IMR-90 (cell line): ENCODE results near the gene SLC4A2. TPM values are rescaled to one million over a fixed set of nuclear protein-coding genes. Genes with fewer than 3 reads are reported as not detected.
A peak's percentile ranks its signal among the peaks of the same experiment; 100 is the strongest.

Source experiments
- ATAC-seq: fragments of 200-7000 bp; cut with Tn5 transposase; 2 replicates; pipeline ENCODE4 v1.9.1; 2020; ENCODE audit warnings: low read depth, mild to moderate bottlenecking, moderate library complexity
- BruUV-seq: library from RNA; stranded (reverse); fragments of 400-500 nt; replicated peaks from 2 replicates; lab custom pipeline; 2021; lab: Mats Ljungman, UMichigan
- CTCF ChIA-PET: fragments of 300-600 bp; formaldehyde crosslinking; extraction: SDS; loops from one replicate; lab custom pipeline; 2021; ENCODE audit warnings: antibody characterized with exemption; lab: Yijun Ruan, JAX
- POLR2A ChIA-PET: fragments of 300-600 bp; sonication (Branson Sonifier 250); formaldehyde crosslinking; loops from one replicate; lab custom pipeline; 2022; ENCODE audit warnings: antibody characterized with exemption; ENCODE audit not compliant: unreplicated experiment; lab: Charles Lee
- DNase-seq: peaks from one replicate; pipeline ENCODE4 v3.0.0; 2013
- H2AFZ ChIP-seq: replicated peaks from 2 replicates; pipeline ENCODE3; 2013; ENCODE audit warnings: low read length, mild to moderate bottlenecking; ENCODE audit not compliant: poor library complexity
- H2AK5ac ChIP-seq: 2 replicates; pipeline ENCODE4 v1.6.1; 2013; ENCODE audit warnings: low read depth, low read length, inconsistent platforms
- H2AK9ac ChIP-seq: replicated peaks from 2 replicates; pipeline ENCODE3; 2013; ENCODE audit warnings: mild to moderate bottlenecking, low read depth, low read length, moderate library complexity; ENCODE audit not compliant: poor library complexity
- H2BK120ac ChIP-seq: 2 replicates; pipeline ENCODE4 v1.6.1; 2013; ENCODE audit warnings: low read depth, low read length, inconsistent platforms
- H2BK15ac ChIP-seq: 3 replicates; pipeline ENCODE4 v1.6.1; 2013; ENCODE audit warnings: low read depth, low read length, inconsistent platforms
- H2BK20ac ChIP-seq: 2 replicates; pipeline ENCODE4 v1.6.1; 2013; ENCODE audit warnings: low read depth, mild to moderate bottlenecking, inconsistent platforms, low read length, moderate library complexity
- H2BK5ac ChIP-seq: 2 replicates; pipeline ENCODE4 v1.6.1; 2013; ENCODE audit warnings: mild to moderate bottlenecking, low read depth, low read length, inconsistent platforms; ENCODE audit not compliant: poor library complexity, severe bottlenecking
- H3K14ac ChIP-seq: replicated peaks from 2 replicates; pipeline ENCODE4 v1.6.1; 2013; ENCODE audit warnings: low read depth, low read length, inconsistent platforms
- H3K18ac ChIP-seq: 2 replicates; pipeline ENCODE4 v1.6.1; 2013; ENCODE audit warnings: low read depth, low read length, control low read depth
- H3K23ac ChIP-seq: 2 replicates; pipeline ENCODE4 v1.6.1; 2013; ENCODE audit warnings: low read depth, low read length, inconsistent platforms
- H3K27ac ChIP-seq: 2 replicates; pipeline ENCODE4 v1.5.1; 2013; ENCODE audit warnings: mild to moderate bottlenecking, control low read depth, low read length; ENCODE audit not compliant: insufficient read depth
- H3K27me3 ChIP-seq: 2 replicates; pipeline ENCODE4 v1.6.1; 2013; ENCODE audit warnings: low read length; ENCODE audit not compliant: control insufficient read depth, insufficient read depth
- H3K36me3 ChIP-seq: 2 replicates; pipeline ENCODE4 v1.6.1; 2013; ENCODE audit warnings: low read length, mixed read lengths; ENCODE audit not compliant: control insufficient read depth, insufficient read depth
- H3K4ac ChIP-seq: 2 replicates; pipeline ENCODE4 v1.6.1; 2013; ENCODE audit warnings: low read depth, low read length, inconsistent platforms
- H3K4me1 ChIP-seq: 2 replicates; pipeline ENCODE4 v1.6.1; 2013; ENCODE audit warnings: low read length, mixed read lengths; ENCODE audit not compliant: control insufficient read depth, insufficient read depth
- H3K4me2 ChIP-seq: 2 replicates; pipeline ENCODE4 v1.6.1; 2013; ENCODE audit warnings: low read depth, mild to moderate bottlenecking, control low read depth, low read length, moderate library complexity
- H3K4me3 ChIP-seq: 2 replicates; pipeline ENCODE4 v1.5.1; 2013; ENCODE audit warnings: low read depth, mild to moderate bottlenecking, control low read depth, low read length, moderate library complexity; ENCODE audit not compliant: insufficient read depth
- H3K56ac ChIP-seq: 2 replicates; pipeline ENCODE4 v1.6.1; 2013; ENCODE audit warnings: low read length, inconsistent platforms; ENCODE audit not compliant: insufficient read depth; ENCODE audit errors: extremely low read depth
- H3K79me1 ChIP-seq, 2 experiments: 2 replicates each; pipeline ENCODE4 v1.6.1; 2013; ENCODE audit warnings: low read length in 2 of 2, inconsistent platforms in 1 of 2, low read depth in 1 of 2
- H3K9ac ChIP-seq: 2 replicates; pipeline ENCODE4 v1.6.1; 2013; ENCODE audit warnings: low read depth, low read length, control low read depth
- H3K9me1 ChIP-seq: 2 replicates; pipeline ENCODE4 v1.6.1; 2013; ENCODE audit warnings: low read length, inconsistent platforms; ENCODE audit not compliant: insufficient read depth
- H3K9me3 ChIP-seq: 2 replicates; pipeline ENCODE4 v1.6.1; 2013; ENCODE audit warnings: low read length; ENCODE audit not compliant: control insufficient read depth, insufficient read depth
- H4K20me1 ChIP-seq: 2 replicates; pipeline ENCODE4 v1.6.1; 2013; ENCODE audit warnings: low read length, inconsistent platforms; ENCODE audit not compliant: insufficient read depth
- H4K5ac ChIP-seq: 2 replicates; pipeline ENCODE4 v1.6.1; 2013; ENCODE audit warnings: mild to moderate bottlenecking, low read depth, low read length, control low read depth
- H4K8ac ChIP-seq, 2 experiments: 2 replicates each; pipeline ENCODE4 v1.6.1; 2013; ENCODE audit warnings: low read depth in 2 of 2, low read length in 2 of 2, control low read depth in 1 of 2, inconsistent platforms in 1 of 2
- H4K91ac ChIP-seq: 2 replicates; pipeline ENCODE4 v1.6.1; 2013; ENCODE audit warnings: low read depth, low read length, inconsistent platforms; ENCODE audit not compliant: insufficient read depth
- RAD21 ChIP-seq: IDR thresholded peaks from 2 replicates; pipeline ENCODE4 v1.6.1; 2012; ENCODE audit warnings: low read length, improper control_type of control experiment
- WGBS, 2 experiments: methylation state at CpG; one replicate each; pipeline versions ENCODE4 v1.1.5 to v1.1.7; 2013; ENCODE audit warnings: missing lambda C conversion rate in 2 of 2; ENCODE audit not compliant: insufficient read length in 1 of 2; ENCODE audit errors: extremely low coverage in 2 of 2; 5-methylcytosine and 5-hydroxymethylcytosine counted together
- dilution Hi-C: fragments of 300-500 bp; cut with HindIII; formaldehyde crosslinking; loops from one replicate; pipeline ENCODE4 v1.14.3; 2018; ENCODE audit warnings: low sequenced_read_pairs; ENCODE audit not compliant: unreplicated experiment
- in situ Hi-C: fragments of 300-500 bp; cut with MboI; formaldehyde crosslinking; loops from 3 replicates; pipeline ENCODE4 v1.14.3; 2019; ENCODE audit warnings: low sequenced_read_pairs, inconsistent platforms, mixed read lengths
- intact Hi-C: fragments of 100-400 bp; cut with micrococcal nuclease; formaldehyde crosslinking; loops from 2 replicates; pipeline ENCODE4 v1.10.0; 2022
- polyA plus RNA-seq, 3 experiments: library from polyadenylated mRNA; depleted of rRNA; stranded (reverse); fragments of >200 nt; gene quantifications; 2 replicates each; pipeline ENCODE4 v1.2.3, GENCODE V29; 2012; ENCODE audit warnings: low replicate concordance in 1 of 3
- total RNA-seq: library from RNA; depleted of rRNA; stranded (reverse); fragments of >200 nt; gene quantifications from 2 replicates; pipeline ENCODE4 v1.2.3, GENCODE V29; 2012

Gene SLC4A2
- total and polyA plus RNA-seq, 2 of the 4 experiments (the other 2 are of a cell fraction) = 29.6 to 91.0 TPM

DNA sequence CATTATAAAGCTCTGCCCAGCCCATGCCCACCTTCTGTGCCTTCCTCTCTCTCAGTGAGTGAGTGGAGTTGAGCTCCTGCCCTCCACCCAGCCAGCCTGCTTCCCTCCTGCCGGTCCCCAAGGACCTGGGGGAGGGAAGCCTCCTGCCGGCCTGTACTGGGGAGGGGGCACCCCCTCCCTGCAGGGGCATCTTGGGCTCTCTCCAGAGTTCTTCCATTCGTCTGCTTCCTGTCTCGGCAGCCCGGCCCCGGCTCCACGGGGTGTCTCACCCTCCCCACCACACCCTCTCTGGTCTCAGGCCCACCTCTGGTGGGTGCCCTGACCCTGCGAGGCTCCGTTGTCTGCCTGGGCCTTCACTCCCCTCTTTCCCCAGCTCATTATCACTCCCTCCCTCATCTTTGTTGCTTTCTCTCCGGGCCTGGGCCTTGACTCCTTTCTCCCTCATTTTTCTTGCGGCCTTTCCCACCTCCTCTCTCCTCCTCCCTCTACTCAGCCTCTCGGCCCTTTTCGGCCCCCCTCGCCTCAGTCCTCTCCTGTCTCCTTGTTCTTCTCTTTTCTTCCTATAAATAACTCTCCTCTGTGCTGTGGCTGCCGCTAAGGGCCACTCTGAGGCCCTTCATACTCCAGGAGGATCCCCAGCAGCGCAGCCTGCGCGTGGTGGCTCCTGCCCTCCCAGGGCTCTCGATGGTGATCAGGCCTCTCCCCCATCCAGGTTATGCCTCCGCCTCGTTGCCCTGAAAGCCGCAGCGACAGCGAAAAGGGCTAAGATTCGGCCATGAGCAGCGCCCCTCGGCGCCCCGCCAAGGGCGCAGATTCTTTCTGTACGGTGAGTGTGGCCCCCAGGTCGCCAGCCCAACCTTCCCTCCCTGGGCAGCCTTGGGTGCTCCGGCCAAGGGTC, 2.1 kb downstream of the SLC4A2 start:
- no TSS peak for BruUV-seq
- no peak overlapping the region for H2BK15ac ChIP-seq
- TF ChIP-seq RAD21 = no peak

More for the DNA sequence above, 2.1 kb downstream of the SLC4A2 start:
- Histone ChIP-seq H3K36me3 (peaks cover 21% of the 10 kb centered on the region), H2BK20ac (no peak overlapping the region), H2AFZ (peak overlapping the region; percentile 60), H3K9me1 (peaks cover 12% of the 10 kb centered on the region; the same call in 1 of the 2 replicates), H4K8ac (peak overlapping the region; percentile 35 to 65), H3K18ac (no peak overlapping the region; the same call in 1 of the 2 replicates), H2AK9ac (peak overlapping the region; percentile 100), H3K4me3 (peak overlapping the region; percentile 7; the same call in 1 of the 2 replicates), H3K27me3 (no peaks in the 10 kb centered on the region), H3K9me3 (no peaks in the 10 kb centered on the region), H3K4ac (peak overlapping the region; percentile 89), H3K4me1 (peaks cover 43% of the 10 kb centered on the region), H3K23ac (peak overlapping the region; percentile 90; the same call in 1 of the 2 replicates), H3K9ac (peak overlapping the region; percentile 84), H2BK5ac (peak overlapping the region; percentile 95), H3K79me1 (peaks cover 28 to 70% of the 10 kb centered on the region in 2 experiments), H2AK5ac (peak overlapping the region; percentile 96), H4K20me1 (peaks cover 32% of the 10 kb centered on the region), H4K5ac (no peak overlapping the region), H4K91ac (no peak overlapping the region; the same call in none of the 2 replicates), H2BK120ac (peak overlapping the region; percentile 56), H3K56ac (no peak overlapping the region), H3K14ac (peak overlapping the region; percentile 60; the same call in 1 of the 2 replicates), H3K27ac (peak overlapping the region; percentile 97), H3K4me2 (peak overlapping the region; percentile 99; the same call in 1 of the 2 replicates)
- DNase-seq = no peak
- POLR2A ChIA-PET = interaction anchor here (0.6 kb wide), 1 partner anchor 16 kb away, joined by 5 read pairs; no protein-coding TSS in a partner anchor
- CTCF ChIA-PET = no interaction called here
- no peak for ATAC-seq
- in situ Hi-C loops = no loop called here
- 48% methylated on average over 10 of the region's 33 CpGs; no CpG with 5 or more reads in 1 of the 2 experiments for WGBS, 2 experiments
- intact Hi-C loops = no loop called here
- dilution Hi-C loops = no loop called here
